Right lobe of liver (tissue), 6 donors: Measurements from ENCODE around the gene FAM151A. TPM values are rescaled to one million over a fixed set of nuclear protein-coding genes. Genes with fewer than 3 reads are reported as not detected.

ENCODE experiments used
- ATAC-seq, 4 donors: fragments of 200-7000 bp; cut with Tn5 transposase; one replicate each; pipeline ENCODE4 v1.9.1; 2020; ENCODE audit warnings: mild to moderate bottlenecking in 4 of 4, moderate library complexity in 4 of 4
- DNase-seq, 3 donors: peaks; one replicate each; pipeline ENCODE4 v3.0.0-alpha.2; 2020
- H3K27ac ChIP-seq, 3 donors: fragments of 200-600 bp; one replicate each; pipeline ENCODE4 v1.8.0; 2022
- H3K27me3 ChIP-seq, 2 donors: fragments of 200-600 bp; one replicate each; pipeline ENCODE4 v1.8.0; 2022
- H3K36me3 ChIP-seq, 4 donors: fragments of 200-600 bp; sonication (generic) in 1 of 4; one replicate each; pipeline versions ENCODE4 v1.5.1 to v1.8.0; 2017 to 2022; ENCODE audit warnings: control low read depth in 1 of 4
- H3K4me1 ChIP-seq, 4 donors: fragments of 200-600 bp; sonication (generic) in 1 of 4; one replicate each; pipeline versions ENCODE4 v1.5.1 to v1.8.0; 2017 to 2022; ENCODE audit warnings: control low read depth in 1 of 4
- H3K4me3 ChIP-seq, 3 donors: fragments of 200-600 bp; one replicate each; pipeline ENCODE4 v1.8.0; 2022
- H3K9me3 ChIP-seq, 4 donors: fragments of 200-600 bp; sonication (generic) in 1 of 4; one replicate each; pipeline versions ENCODE4 v1.5.1 to v1.8.0; 2017 to 2022; ENCODE audit warnings: control low read depth in 1 of 4
- POLR2A ChIP-seq: fragments of 450-650 bp; IDR thresholded peaks from one replicate; pipeline ENCODE4 v1.6.1; 2017; ENCODE audit warnings: antibody characterized with exemption, mild to moderate bottlenecking
- WGBS: methylation state at CpG from one replicate; pipeline ENCODE4 v1.1.6; 2018; ENCODE audit warnings: low coverage, low lambda C conversion rate; ENCODE audit not compliant: insufficient coverage; ENCODE audit errors: missing lambda C conversion rate; 5-methylcytosine and 5-hydroxymethylcytosine counted together
- intact Hi-C, 2 donors: fragments of 100-400 bp; cut with DNase I; formaldehyde crosslinking; loops; one replicate each; pipeline versions ENCODE4 v1.11.2 to v1.14.1; 2022
- total RNA-seq, 6 experiments: library from RNA; depleted of rRNA in 2 of 6; stranded (reverse); fragments of >200 nt in 2 of 6; fragmentation: NEBNext Ultra II Directional in 3 of 6; extraction: Animal tissue kit (Norgen Biotek cat#: 25700) in 3 of 6; gene quantifications; one replicate each; pipeline versions ENCODE4 v1.1.0 to v1.2.4, GENCODE V29; 2016 to 2023
- TF ChIP-seq, protein P1 (sequence below), 4 donors: fragments of 200-600 bp in 3 of 4; fragments of 450-650 bp in 1 of 4; IDR thresholded peaks; one replicate each; pipeline versions ENCODE4 v1.5.1 to v1.8.0; 2016 to 2022; ENCODE audit warnings: antibody characterized with exemption in 4 of 4, mild to moderate bottlenecking in 2 of 4
- donor health status: DM: no; HTN: yes; CAD: no.
- donor health status: DM: no; HTN: no; CAD: no.
- donor health status: DM: no; HTN: no; CAD: no.
- donor health status: DM: no; HTN: yes; CAD: no.
- donor health status: DM: no; HTN: yes; CAD: no.

The FAM151A gene
- total RNA-seq, 6 experiments from 2014 or later = 0.12 to 72.9 (median 5.2) TPM

DNA sequence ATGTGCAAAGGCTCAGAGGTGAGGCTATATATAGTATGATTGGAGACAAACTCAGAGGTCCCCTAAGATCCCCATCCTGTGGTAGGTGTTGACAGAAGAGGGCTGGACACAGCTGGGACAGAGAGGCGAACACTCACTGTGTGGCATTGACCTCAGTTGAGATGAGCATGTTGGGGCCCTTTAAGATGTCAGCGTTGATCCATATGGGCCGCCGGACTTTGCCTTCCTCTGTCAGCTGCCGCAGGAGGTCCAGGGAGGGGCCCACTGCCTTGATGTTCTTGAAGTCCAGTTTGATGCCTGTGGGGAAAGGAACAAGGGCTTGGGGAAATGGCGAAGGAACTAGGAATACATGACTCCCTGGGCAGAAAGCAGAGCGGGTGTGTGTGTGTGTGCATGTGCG, 8.8 kb downstream of the FAM151A start:
- Histone ChIP-seq H3K27ac (no peak overlapping the region), H3K4me1 (no peaks in the 10 kb centered on the region), H3K9me3 (no peaks in the 10 kb centered on the region), H3K4me3 (no peak overlapping the region), H3K27me3 (no peaks in the 10 kb centered on the region), H3K36me3 (no peaks in the 10 kb centered on the region)
- intact Hi-C loops = no loop called here
- no peak for DNase-seq
- ATAC-seq = no peak
- TF ChIP-seq, protein P1, sequence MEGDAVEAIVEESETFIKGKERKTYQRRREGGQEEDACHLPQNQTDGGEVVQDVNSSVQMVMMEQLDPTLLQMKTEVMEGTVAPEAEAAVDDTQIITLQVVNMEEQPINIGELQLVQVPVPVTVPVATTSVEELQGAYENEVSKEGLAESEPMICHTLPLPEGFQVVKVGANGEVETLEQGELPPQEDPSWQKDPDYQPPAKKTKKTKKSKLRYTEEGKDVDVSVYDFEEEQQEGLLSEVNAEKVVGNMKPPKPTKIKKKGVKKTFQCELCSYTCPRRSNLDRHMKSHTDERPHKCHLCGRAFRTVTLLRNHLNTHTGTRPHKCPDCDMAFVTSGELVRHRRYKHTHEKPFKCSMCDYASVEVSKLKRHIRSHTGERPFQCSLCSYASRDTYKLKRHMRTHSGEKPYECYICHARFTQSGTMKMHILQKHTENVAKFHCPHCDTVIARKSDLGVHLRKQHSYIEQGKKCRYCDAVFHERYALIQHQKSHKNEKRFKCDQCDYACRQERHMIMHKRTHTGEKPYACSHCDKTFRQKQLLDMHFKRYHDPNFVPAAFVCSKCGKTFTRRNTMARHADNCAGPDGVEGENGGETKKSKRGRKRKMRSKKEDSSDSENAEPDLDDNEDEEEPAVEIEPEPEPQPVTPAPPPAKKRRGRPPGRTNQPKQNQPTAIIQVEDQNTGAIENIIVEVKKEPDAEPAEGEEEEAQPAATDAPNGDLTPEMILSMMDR (IDR thresholded peaks at IDR 0.05) = no peak
- 70% methylated on average over 2 of the region's 8 CpGs for WGBS

DNA sequence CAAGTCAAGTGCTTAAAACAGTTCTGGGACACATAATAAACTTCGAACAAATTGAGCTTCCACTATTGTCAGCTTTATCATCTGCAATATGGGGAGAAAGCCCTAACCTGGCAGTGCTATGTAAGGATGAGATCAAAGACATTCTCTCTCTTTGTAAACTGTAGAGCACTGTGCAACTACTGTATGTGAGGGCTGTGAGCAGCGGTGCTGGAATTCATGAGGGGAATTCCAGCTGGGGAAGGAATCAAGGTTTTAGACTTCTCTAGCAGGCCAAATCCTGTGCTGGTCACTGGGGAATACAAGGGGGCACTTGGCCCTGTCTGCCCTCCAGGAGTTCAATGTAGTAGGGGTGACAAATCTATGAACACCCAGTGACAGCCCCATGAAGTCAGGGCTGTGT, 9.3 kb downstream of the FAM151A start:
- DNase-seq (no peak), ATAC-seq (no peak)
- H3K27ac ChIP-seq = no peak overlapping the region
- intact Hi-C loops = no loop called here
- WGBS = 89% methylated on average over 2 of the region's 2 CpGs
- H3K4me3 ChIP-seq = no peak overlapping the region
- no peaks in the 10 kb centered on the region for H3K36me3 ChIP-seq
- no peaks in the 10 kb centered on the region for H3K27me3 ChIP-seq
- no peaks in the 10 kb centered on the region for H3K4me1 ChIP-seq
- no peak for TF ChIP-seq POLR2A
- TF ChIP-seq, protein P1 (IDR thresholded peaks at IDR 0.05) = no peak
- no peaks in the 10 kb centered on the region for H3K9me3 ChIP-seq

DNA sequence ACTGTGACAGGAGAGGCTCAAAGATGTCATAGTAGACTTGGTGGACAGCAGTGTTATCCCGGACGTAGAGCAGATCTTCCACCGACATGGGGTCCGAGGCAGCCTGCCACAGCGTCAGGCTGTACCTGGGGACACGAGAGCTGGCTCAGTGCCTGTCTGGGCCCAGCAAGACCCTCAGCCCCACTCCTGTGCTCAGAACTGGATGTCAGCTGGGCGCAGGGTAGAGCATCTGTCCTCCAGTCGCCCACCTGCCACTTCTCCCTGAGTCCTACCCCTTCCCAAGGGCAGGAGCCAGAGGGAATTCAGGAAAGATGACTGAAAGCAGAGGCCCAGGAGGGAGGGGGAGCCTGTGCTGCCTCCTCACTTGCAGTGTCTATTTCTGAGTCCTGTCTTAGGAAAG, 11.7 kb downstream of the FAM151A start:
- Histone ChIP-seq H3K27me3 (no peaks in the 10 kb centered on the region), H3K27ac (no peak overlapping the region), H3K9me3 (no peaks in the 10 kb centered on the region), H3K4me1 (no peaks in the 10 kb centered on the region), H3K36me3 (no peaks in the 10 kb centered on the region), H3K4me3 (no peak overlapping the region)
- WGBS = no CpG with 5 or more reads among the region's 8 CpGs
- intact Hi-C loops = no loop called here
- ATAC-seq = no peak
- TF ChIP-seq POLR2A = no peak
- TF ChIP-seq, protein P1 (IDR thresholded peaks at IDR 0.05) = no peak
- DNase-seq = no peak

DNA sequence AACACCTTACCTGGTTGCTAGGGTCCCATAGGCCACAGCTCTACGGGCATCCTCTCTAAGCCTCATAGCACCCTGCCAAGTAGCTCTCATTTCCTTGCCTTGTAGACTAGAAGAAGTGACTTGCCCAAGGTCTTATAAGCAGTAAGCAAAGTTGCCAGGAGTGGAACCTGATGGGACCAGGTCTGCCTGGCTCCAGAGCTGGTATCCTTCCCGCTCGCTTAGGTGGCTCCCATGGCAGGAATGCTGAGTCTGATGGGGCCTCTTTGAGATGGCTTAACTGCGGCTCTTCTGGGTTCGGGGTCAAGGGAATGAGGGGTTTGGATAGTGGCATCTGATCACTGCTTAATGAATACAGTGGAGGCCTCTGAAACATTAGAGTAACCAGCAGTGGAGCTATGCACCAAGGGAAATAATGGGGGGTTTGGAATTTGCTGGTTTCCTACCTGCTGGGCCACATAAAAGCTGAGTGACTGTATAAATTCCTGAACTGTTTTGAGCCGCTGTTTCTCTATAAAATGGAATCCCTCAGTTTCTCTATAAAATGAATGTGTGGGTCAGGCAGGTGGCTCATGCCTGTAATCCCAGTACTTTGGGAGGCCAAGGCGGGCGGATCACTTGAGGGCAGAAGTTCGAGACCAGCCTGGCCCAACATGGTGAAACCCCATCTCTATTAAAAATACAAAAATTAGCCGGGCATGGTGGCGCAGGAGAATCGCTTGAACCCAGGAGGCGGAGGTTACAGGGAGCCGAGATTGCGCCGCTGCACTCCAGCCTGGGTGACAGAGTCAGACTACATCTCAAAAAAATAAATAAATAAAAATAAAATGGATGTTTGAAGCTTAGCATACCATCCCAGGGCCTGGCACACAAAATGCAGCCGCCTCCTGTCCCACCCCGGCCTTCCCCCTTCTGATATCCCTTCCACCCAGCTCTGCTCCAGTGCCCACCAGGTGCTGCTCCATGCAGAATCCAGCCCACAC, 12.4 kb downstream of the FAM151A start:
- Histone ChIP-seq H3K36me3 (no peaks in the 10 kb centered on the region), H3K9me3 (no peaks in the 10 kb centered on the region), H3K4me3 (no peak overlapping the region), H3K27me3 (no peaks in the 10 kb centered on the region), H3K27ac (no peak overlapping the region), H3K4me1 (no peaks in the 10 kb centered on the region)
- intact Hi-C loops = no loop called here
- 95% methylated on average over 13 of the region's 18 CpGs for WGBS
- no peak for ATAC-seq
- TF ChIP-seq, protein P1 (IDR thresholded peaks at IDR 0.05) = no peak
- no peak for TF ChIP-seq POLR2A
- DNase-seq = no peak
